Suprapubic skin (tissue), 4 donors: ENCODE measurements around the gene LRBA. TPM values are rescaled to one million over a fixed set of nuclear protein-coding genes. Genes with fewer than 3 reads are reported as not detected.

ENCODE experiments used
- DNase-seq, 2 donors: peaks; one replicate each; pipeline ENCODE4 v3.0.0-alpha.2; 2019; ENCODE audit warnings: low spot score in 2 of 2
- H3K27ac ChIP-seq: fragments of 200-600 bp; sonication (generic); one replicate; pipeline ENCODE4 v1.5.1; 2019
- H3K27me3 ChIP-seq: fragments of 200-600 bp; sonication (generic); one replicate; pipeline ENCODE4 v1.5.1; 2019
- H3K36me3 ChIP-seq: fragments of 200-600 bp; sonication (generic); one replicate; pipeline ENCODE4 v1.5.1; 2019
- H3K4me1 ChIP-seq: fragments of 200-600 bp; sonication (generic); one replicate; pipeline ENCODE4 v1.5.1; 2019
- H3K4me3 ChIP-seq: fragments of 200-600 bp; sonication (generic); one replicate; pipeline ENCODE4 v1.5.1; 2019; ENCODE audit warnings: mild to moderate bottlenecking
- H3K9me3 ChIP-seq: fragments of 200-600 bp; sonication (generic); one replicate; pipeline ENCODE4 v1.5.1; 2019
- CTCF ChIP-seq, 2 donors: fragments of 200-600 bp in 1 of 2; fragments of 450-650 bp in 1 of 2; sonication (generic) in 1 of 2; IDR thresholded peaks; one replicate each; pipeline ENCODE4 v1.5.1; 2016 to 2019; ENCODE audit warnings: antibody characterized with exemption in 2 of 2, mild to moderate bottlenecking in 1 of 2, moderate library complexity in 1 of 2
- EP300 ChIP-seq: sonication (generic); formaldehyde crosslinking; IDR thresholded peaks from one replicate; pipeline ENCODE4 v1.6.1; 2017; ENCODE audit warnings: antibody characterized with exemption
- POLR2A ChIP-seq, 2 donors: fragments of 450-650 bp; IDR thresholded peaks; one replicate each; pipeline ENCODE4 v1.6.1; 2017; ENCODE audit warnings: antibody characterized with exemption in 2 of 2, mild to moderate bottlenecking in 2 of 2, moderate library complexity in 2 of 2
- POLR2AphosphoS5 ChIP-seq, 3 donors: sonication (generic); formaldehyde crosslinking; IDR thresholded peaks; one replicate each; pipeline ENCODE4 v1.6.1; 2017; ENCODE audit warnings: antibody characterized with exemption in 3 of 3
- WGBS: methylation state at CpG from one replicate; pipeline ENCODE4 v1.1.5; 2018; 5-methylcytosine and 5-hydroxymethylcytosine counted together
- total RNA-seq, 4 donors: library from RNA; depleted of rRNA; stranded (reverse); fragments of >200 nt; gene quantifications; one replicate each; pipeline ENCODE4 v1.1.0, GENCODE V29; 2016

The LRBA gene
- total RNA-seq, 4 donors from 2014 or later = 64.6 to 128 (median 81.0) TPM

DNA sequence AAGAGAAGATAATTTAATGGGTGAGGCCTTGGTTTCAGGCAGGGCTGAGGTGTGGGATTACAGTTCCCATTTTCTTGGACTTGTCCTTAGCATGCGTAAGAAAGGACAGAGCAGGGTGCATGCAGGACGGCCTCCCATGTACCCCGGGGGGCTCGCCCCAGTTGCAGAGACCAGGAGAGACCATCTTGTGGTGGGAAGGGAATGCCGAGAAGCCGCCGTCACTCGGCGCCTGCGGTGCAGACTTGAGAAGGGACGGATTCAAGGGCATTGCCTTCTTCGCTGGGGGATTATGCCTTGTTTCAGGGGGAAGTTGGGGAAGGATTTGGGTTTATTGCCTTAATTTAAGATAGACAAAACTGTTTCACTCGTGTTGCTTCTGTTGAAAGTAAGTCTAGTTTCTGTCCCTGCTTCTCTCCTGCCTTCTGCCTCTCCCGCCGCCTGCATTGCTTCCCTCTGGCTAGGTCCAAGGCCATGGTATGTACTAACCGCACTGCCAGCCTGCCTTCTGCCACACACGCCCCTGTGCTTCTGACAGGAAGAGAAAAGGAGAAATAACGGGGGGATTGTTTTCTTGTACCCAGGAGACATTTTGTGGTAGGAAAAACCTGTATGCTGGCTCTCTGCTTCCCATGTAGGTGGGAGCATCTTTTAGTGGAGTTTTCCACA, 761.0 kb downstream of the LRBA start:
- Histone ChIP-seq H3K4me1 (peaks cover 7% of the 10 kb centered on the region), H3K36me3 (peaks cover 2% of the 10 kb centered on the region), H3K4me3 (no peak overlapping the region), H3K27ac (no peak overlapping the region), H3K27me3 (no peaks in the 10 kb centered on the region), H3K9me3 (no peaks in the 10 kb centered on the region)
- WGBS = 95% methylated on average over 18 of the region's 18 CpGs
- DNase-seq = no peak
- TF ChIP-seq POLR2AphosphoS5 (IDR thresholded peaks at IDR 0.05) = no peak
- TF ChIP-seq EP300 = no peak
- no peak for TF ChIP-seq POLR2A (IDR thresholded peaks at IDR 0.05)

- DNase-seq = no peak
- no peaks in the 10 kb centered on the region for H3K9me3 ChIP-seq
- H3K27ac ChIP-seq = no peak overlapping the region
- H3K4me3 ChIP-seq = no peak overlapping the region
- peaks cover 7% of the 10 kb centered on the region for H3K4me1 ChIP-seq
- WGBS = 96% methylated on average over 11 of the region's 11 CpGs
- TF ChIP-seq POLR2A (IDR thresholded peaks at IDR 0.05) (no peak), EP300 (no peak), CTCF (IDR thresholded peaks at IDR 0.05) (no peak), POLR2AphosphoS5 (IDR thresholded peaks at IDR 0.05) (no peak)
- H3K27me3 ChIP-seq = no peaks in the 10 kb centered on the region
- peaks cover 2% of the 10 kb centered on the region for H3K36me3 ChIP-seq
Observed at GRCh38 chr4:150253416-150253815, 761.7 kb downstream of the LRBA start.

DNA sequence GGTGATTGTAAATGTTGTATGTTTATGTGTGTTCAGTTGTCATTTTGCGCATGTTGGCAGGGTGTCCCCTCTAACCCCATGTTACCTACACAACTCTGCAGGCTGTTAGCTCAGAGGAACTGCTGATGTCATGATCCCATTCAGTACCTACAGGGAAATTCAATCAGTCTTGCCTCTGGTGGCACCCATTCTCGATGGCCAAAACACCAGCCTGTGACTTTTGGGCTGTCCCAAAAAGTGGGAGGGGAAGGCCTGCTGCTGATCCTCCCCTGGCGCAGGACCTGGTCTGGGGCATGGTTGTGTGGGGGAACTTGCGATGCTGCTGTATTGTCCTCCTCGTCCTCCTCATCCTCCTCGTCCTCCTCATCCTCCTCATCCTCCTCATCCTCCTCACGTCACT, 762.3 kb downstream of the LRBA start:
- TF ChIP-seq POLR2A (IDR thresholded peaks at IDR 0.05) (no peak), CTCF (IDR thresholded peaks at IDR 0.05) (no peak), EP300 (no peak), POLR2AphosphoS5 (IDR thresholded peaks at IDR 0.05) (no peak)
- 88% methylated on average over 7 of the region's 7 CpGs for WGBS

DNA sequence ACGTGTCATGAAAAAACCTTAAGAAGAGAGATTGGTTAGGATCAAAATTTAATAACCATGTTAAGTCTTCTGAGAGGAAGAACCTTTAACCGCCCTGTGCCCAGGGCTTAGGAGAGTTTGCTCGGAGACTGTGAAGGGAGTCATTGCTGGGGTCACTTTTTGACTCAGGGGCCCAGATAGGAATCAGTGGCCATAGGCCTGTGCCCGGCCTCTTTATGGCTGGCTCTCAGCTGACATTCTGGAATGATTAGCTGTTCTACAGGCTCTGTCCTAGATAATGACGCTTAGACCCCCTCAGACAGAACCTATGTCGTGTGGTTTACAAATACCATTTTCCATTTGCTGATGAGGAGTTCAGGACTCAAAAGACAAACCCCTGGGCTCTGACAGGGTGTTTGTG, 762.8 kb downstream of the LRBA start:
- H3K27me3 ChIP-seq = no peaks in the 10 kb centered on the region
- H3K27ac ChIP-seq = no peak overlapping the region
- peaks cover 7% of the 10 kb centered on the region for H3K4me1 ChIP-seq
- H3K9me3 ChIP-seq = no peaks in the 10 kb centered on the region
- DNase-seq = no peak
- TF ChIP-seq POLR2AphosphoS5 (IDR thresholded peaks at IDR 0.05) (no peak), EP300 (no peak)
- peaks cover 2% of the 10 kb centered on the region for H3K36me3 ChIP-seq
- WGBS = 88% methylated on average over 6 of the region's 6 CpGs
- H3K4me3 ChIP-seq = no peak overlapping the region

More for the DNA sequence above, 762.3 kb downstream of the LRBA start:
- Histone ChIP-seq H3K4me3 (no peak overlapping the region), H3K9me3 (no peaks in the 10 kb centered on the region), H3K4me1 (peaks cover 7% of the 10 kb centered on the region), H3K27ac (no peak overlapping the region), H3K27me3 (no peaks in the 10 kb centered on the region), H3K36me3 (peaks cover 2% of the 10 kb centered on the region)
- DNase-seq = no peak

DNA sequence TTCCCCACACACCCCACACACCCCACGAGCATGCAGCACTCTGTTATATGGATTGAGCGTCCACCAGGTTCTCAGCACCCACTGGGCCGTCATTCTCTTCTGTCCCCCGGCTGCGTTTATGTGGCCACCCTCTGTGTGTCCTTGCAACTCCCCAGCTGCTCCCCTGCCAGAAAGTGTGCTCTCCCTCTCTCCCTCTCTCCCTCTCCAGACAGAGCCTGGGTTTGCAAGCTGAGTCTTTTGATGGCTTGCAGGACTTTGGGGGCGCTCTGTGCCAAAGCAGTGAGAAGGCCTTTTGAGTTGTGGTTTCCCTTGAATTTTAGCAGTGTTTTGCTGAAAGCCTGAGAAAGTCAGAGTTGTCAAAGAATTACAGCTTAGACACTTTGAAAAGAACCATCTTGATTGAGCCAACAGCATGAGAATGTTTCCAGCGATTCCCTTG, 763.3 kb downstream of the LRBA start:
- no peaks in the 10 kb centered on the region for H3K27me3 ChIP-seq
- no peak overlapping the region for H3K27ac ChIP-seq
- peaks cover 6% of the 10 kb centered on the region for H3K4me1 ChIP-seq
- no peaks in the 10 kb centered on the region for H3K9me3 ChIP-seq
- TF ChIP-seq CTCF (IDR thresholded peaks at IDR 0.05) (no peak), POLR2AphosphoS5 (IDR thresholded peaks at IDR 0.05) (no peak), EP300 (no peak), POLR2A (IDR thresholded peaks at IDR 0.05) (no peak)
- peaks cover 2% of the 10 kb centered on the region for H3K36me3 ChIP-seq
- no peak for DNase-seq
- no peak overlapping the region for H3K4me3 ChIP-seq
- 76% methylated on average over 7 of the region's 7 CpGs for WGBS

- H3K9me3 ChIP-seq = no peaks in the 10 kb centered on the region
- H3K36me3 ChIP-seq = peaks cover 2% of the 10 kb centered on the region
- no peak for DNase-seq
- H3K4me3 ChIP-seq = no peak overlapping the region
- H3K4me1 ChIP-seq = no peaks in the 10 kb centered on the region
- no peaks in the 10 kb centered on the region for H3K27me3 ChIP-seq
- TF ChIP-seq EP300 (no peak), CTCF (IDR thresholded peaks at IDR 0.05) (no peak), POLR2A (IDR thresholded peaks at IDR 0.05) (no peak), POLR2AphosphoS5 (IDR thresholded peaks at IDR 0.05) (no peak)
- no peak overlapping the region for H3K27ac ChIP-seq
- WGBS = 92% methylated on average over 2 of the region's 4 CpGs
Observed at GRCh38 chr4:150250998-150251651, 764.0 kb downstream of the LRBA start.
